KBM-7 (cell line): ENCODE measurements around the gene MYO16.
"Not testable (repeated sequence)": the region's sequence is repeated elsewhere in the genome, so short reads cannot be mapped to it uniquely, and the experiment has no call there.

ENCODE experiments used
- DNase-seq: peaks from one replicate; pipeline ENCODE4 v3.0.0-alpha.2; 2015
- in situ Hi-C: fragments of 300-500 bp; cut with MboI; formaldehyde crosslinking; loops from 2 replicates; pipeline ENCODE4 v1.14.3; 2020; ENCODE audit warnings: low sequenced_read_pairs, low pct_unique_long_range_greater_than_20kb, mixed read lengths

MYO16 gene

DNA sequence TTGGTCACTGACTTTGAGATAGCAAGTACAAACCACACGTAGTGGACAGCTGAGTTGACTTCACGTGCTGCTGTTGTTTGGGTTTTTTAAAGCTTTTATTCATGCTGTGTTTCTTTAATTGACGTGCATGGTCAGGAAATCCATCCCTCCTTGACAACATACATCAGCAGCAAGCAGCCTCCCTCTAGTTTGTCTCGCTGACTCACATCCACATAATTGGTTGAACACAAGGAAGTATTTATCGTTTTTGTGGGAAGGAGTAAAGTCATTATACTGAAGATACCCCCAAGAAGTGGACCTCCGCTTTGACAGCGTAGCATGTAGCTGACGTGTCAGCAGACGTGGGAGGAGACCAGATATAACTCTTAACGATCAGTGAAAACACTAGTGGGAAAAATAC is 355.8 kb downstream of the MYO16 start:
- DNase-seq, result no peak
- in situ Hi-C loops, result no loop called here

DNA sequence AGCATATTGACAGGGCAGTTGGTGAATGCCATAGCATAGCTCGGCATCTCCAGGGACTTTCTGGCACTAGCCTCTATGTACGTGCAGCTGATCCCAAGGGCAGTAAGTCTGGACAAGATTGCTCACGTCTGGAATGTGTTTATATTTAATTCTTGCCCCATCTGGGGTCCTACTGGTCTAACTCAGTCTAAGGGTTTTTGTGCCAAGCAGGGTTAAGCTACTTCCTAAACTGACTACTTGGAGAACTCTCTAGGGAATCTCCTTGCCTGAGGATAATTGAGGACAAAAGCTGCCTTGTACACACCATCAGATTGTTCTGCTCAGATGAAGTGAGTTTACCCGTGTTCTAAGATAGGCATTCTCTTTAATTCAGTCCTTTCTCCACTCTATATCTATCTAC is 358.1 kb downstream of the MYO16 start:
- in situ Hi-C loops, result no loop called here
- no peak for DNase-seq

DNA sequence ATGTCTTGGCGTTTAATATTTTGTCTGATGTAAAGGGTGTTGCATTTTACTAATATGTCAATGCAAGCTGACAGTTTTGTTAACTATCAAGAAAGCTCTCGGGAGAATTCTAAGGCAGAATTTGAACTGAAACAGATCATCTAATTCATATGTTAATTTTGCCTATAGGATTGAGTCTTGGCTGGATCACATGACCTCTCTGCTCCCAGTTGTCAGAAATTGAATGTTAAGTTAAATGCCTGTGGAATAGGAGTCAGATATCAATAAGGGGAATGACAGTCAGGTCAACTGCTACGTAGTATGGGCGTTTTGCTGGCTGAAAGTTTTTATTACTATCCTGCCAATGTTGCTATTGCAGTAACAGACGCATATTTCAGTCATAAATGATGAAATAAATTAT is 358.5 kb downstream of the MYO16 start:
- in situ Hi-C loops, result no loop called here
- DNase-seq, result no peak

DNA sequence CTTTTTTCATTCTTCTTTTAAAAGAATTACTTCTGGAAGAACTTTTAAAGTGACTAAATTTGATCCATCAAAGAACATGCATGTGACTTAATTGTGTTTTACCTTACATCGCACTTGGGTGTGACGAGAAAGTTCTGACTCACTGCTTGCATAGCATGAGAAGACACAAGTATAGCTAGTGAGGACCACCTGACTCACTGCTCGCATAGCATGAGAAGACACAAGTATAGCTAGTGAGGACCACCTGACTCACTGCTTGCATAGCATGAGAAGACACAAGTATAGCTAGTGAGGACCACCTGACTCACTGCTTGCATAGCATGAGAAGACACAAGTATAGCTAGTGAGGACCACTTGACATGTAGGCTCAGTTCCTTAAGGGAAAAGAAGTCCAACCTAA is 362.0 kb downstream of the MYO16 start:
- in situ Hi-C loops, DNase-seq: not testable (repeated sequence)

DNA sequence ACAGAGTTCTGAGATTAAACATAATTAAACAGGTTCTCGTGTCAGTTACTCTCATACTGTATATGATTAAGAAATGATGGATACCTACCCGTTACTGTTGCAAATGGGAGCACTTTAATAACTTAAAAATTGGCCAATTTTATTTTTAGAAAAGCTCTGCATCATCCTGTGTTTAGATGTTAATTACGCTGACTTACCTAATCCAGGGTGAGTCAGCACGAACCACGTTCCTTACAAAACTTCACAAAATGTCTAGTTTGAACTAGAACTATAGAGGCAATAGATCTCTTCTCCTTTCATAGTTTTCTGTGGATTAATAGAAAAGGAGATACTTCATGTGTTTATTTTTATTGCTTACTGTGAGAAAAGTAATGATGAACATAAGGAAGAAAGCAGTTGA is 363.9 kb downstream of the MYO16 start:
- DNase-seq, result no peak
- in situ Hi-C loops, result no loop called here

DNA sequence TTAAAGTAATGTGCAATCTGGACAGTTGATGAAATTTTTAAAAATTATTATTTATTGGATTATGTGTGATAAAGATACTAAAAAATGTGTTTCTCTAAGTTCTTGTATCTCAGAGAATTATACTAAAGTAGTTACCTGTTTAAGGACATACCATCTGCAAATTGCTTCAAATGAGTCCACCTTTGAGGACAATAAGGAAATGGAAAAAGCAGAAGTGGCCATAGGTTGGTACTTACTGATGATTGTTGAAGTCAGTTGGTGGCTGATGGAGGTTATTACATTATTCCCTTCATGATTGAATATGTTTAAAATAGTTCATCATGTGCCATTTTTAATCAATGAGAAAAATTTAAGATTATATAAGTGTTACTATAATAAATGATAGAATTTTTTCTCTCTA is 367.0 kb downstream of the MYO16 start:
- no peak for DNase-seq
- in situ Hi-C loops, result no loop called here

DNA sequence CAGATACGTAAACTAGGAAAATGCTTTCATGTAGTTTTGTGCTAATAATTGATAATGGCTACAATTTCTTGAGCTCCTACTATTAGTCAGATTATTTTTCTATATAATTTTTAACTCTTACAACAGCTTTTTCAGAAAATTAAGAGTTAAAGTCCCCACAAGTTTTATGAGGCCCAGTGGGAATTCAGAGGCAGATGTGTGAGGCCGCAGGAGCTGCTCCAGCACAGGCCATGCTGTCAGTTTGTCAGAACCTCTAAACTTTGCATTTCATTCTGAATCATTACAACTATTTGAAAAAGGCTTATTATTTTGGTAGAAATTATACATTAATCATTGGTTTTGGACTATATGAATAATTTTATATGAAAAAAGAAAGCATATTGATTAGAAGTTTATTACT is 370.8 kb downstream of the MYO16 start:
- in situ Hi-C loops, result no loop called here
- DNase-seq, result no peak

DNA sequence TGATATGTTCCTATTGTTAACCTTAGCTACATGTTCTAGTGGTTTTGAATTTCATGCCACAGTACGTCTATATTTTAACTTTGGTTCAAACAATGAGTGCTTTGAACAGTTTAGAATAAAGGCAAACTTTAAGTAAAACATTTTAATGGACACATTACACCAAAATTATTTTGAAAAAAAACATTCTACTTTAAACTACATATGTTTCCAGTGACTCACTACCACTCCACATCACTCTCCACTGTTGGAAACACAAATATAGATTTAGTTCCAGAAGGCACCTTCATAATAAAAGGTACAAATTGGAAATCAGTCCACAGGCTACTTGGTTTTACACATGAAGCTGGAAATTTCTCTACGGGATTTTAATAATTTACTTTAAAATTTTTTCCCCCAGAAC is 373.5 kb downstream of the MYO16 start:
- in situ Hi-C loops, result no loop called here
- no peak for DNase-seq

DNA sequence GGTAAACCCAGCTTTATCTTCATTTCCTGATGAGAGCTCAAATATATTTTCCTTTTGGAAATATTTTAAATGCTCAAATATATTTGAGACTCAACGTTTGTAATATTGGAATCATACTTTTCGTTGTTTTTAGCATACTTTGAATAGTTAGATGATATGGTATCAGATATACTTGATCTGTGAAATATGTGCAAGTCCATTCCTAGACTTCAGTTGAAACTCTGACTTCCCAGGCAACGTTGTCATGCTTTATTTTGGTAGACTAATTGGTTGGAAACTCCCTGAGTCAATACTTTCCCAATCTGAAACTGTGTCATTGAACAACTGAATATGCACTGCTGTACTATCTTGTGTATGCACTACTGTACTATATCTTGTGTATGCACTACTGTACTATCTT is 378.5 kb downstream of the MYO16 start:
- in situ Hi-C loops, result no loop called here

DNA sequence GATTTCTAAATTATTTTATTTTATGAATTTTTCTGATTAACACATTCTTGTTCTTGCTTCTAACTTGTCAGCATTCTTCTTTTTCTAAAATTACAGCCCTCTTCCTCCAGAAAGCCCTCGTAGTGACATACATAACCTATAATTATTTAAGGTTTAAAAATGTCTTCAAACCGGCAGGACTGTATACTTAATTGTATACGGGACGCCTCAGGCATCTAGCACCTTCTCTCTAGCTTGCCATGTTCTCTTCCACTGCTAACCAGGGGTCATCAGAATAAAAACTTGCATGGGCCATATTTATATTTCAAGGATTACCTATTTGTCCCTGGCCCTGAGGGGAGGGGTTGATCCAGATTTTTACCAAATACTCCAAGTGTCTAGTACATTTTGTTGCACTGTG is 380.3 kb downstream of the MYO16 start:
- in situ Hi-C loops, result no loop called here
- no peak for DNase-seq

More for the DNA sequence above, 378.5 kb downstream of the MYO16 start:
- DNase-seq, result no peak

DNA sequence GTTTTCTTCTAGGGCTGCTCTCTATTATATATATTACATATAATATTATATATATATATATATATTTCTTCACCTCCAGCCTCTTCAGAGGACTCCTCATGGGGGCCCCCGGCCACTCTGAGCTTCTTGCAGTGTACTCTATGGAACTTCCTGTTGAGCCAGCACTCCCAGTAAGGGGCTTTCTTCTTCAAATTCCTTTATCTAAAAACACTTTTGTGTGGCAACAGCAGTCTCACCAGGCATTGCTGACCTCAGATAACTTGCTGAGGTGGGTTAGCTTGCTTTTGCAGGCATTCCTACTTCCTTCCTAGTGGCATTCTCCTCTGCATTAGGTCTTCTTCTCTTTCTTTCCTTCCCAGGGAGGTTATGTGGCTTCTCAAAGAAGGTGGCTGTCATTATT is 381.5 kb downstream of the MYO16 start:
- in situ Hi-C loops, result no loop called here
- DNase-seq, result peak; percentile 19

DNA sequence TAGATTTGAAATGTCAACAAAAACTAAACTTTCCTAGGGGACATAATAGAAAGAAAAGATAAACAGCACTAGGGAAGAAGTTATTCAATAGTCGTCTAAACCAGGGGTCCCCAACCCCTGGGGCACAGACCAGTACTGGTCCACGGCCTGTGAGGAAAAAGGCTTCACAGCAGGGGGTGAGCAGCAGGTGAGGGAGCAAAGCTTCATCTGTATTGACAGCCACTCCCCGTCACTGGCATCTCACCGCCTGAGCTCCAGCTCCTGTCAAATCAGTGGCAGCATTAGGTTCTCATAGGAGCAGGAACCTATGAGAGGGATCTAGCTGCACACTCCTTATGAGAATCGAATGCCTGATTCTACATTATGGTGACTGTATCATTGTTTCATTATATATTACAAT is 382.7 kb downstream of the MYO16 start:
- in situ Hi-C loops, result no loop called here
- DNase-seq, result no peak

DNA sequence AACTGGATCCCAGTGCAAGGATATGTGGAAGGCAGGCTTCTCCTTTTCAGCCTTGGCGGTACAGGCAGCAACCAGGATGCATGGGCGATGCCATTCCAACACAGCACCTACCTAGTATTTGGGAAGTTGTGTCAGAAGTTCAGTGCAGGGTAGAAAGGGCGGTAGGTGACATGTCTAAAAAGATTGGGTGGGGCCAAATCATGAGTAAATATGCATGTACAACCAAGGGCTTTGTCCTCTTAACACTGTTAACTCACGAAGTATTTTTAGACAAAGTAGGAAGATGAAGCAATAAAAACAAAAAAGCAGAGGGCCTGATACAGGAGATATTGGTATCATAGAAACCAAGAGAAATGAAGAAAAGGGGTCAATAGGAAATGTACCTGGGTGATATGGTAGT is 392.1 kb downstream of the MYO16 start:
- DNase-seq, result no peak
- in situ Hi-C loops, result no loop called here

DNA sequence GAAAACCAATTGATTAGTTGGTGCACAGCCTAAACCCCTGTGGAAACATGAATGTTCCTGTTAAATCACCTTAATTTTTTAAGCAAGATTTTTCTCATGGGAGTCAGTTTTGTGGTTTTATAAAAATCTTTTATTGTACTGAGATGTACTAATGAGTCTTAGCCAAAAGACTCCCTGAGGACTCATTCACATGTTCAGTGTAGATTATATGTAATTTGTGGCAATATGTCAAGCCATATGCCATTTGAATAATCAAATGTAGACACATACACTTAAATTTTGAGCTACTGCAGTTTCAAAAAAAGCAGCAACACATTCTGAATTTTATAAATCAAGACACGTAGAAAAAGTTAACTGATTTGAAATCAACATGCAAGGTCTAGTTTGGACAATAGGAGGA is 395.2 kb downstream of the MYO16 start:
- no peak for DNase-seq
- in situ Hi-C loops, result no loop called here

DNA sequence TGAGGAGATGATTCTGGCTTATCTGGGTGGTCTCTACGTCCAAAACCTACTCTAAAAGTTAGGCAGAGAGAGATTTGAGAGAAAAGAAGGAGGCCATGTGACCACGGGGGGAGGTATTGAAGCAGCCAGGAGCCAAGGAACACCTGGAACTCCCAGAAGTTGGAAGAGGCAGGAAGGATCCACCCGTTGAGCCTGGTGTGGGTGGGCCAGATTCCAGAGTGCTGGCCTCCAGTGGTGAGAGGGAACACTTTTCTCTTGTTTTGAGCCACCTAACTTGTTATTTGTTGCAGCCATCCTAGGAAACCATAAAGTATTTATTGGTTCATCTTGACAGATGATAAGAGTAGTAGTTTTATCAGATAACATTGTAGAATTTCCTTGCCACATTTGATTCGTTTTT is 396.9 kb downstream of the MYO16 start:
- DNase-seq, result no peak
- in situ Hi-C loops, result no loop called here

DNA sequence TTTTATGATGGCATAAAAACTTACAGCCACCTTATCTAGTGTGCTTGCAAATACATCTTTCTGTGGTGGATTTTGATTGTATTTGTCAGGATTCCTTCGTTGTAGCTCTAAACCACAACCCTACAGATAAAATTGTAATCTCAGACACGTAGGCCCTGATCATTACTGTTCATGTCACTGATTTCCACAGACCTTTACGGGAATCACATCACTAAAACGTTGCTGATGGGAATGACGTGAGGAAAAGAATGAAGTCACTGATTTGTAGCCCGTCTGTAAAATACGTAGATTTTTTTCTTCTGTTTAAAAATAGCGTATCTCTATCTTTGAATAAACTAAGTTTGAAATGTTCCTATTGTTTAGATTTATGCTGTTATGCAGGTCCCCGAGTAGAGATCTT is 399.2 kb downstream of the MYO16 start:
- in situ Hi-C loops, result no loop called here
- no peak for DNase-seq

DNA sequence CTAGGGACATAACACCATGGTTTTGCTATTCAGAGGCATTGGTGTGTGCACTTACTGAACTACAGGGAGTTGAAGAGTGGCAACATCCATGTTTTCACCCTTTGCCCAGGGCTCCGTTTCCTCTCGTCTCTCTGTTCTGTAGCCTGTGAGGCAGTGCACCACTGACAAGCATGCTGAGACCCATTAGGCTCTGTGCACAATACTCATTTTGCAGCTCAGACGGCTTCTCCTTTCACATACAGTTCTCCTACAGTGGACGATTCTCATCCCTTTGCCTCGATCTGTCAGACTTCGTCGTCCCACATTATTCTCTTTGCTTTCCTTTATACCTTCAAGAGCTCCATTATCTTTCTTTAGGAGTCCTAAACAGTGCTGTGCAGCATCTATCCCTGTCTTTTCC is 403.7 kb downstream of the MYO16 start:
- in situ Hi-C loops, result no loop called here

DNA sequence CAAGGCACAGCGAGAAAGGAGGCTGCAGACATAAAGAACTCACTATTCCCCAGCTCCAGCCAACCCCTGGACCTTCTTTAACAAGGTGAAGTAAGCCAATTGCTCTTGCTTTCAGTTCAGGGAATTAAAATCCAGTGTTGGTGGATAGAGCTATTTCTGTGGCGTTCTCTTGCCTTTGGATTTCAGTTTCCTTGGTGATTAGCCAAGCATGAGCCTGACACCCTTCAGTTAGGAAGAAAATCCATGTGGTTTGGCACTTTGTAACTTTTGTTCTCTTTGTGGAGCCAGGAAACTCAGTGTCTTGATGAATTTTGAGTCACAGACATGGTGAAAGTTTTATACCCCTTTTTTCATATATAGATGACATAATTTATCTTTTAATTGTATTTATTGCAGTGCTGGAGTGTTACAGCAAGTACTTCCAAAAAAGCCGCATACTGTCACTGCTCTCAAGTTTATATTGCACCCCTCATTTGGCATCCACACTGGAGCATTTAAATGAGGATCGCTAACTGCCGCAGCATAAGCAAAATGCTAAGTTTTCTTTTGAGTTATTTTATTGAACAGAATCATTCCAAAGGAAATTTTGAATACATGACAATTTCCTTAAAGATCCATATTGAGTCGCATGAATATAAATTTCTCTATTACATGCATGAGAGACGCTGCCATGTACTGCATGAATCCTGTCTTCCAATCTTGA is 406.8 kb downstream of the MYO16 start:
- in situ Hi-C loops, result no loop called here
- DNase-seq, result no peak

More for the DNA sequence above, 403.7 kb downstream of the MYO16 start:
- no peak for DNase-seq

DNA sequence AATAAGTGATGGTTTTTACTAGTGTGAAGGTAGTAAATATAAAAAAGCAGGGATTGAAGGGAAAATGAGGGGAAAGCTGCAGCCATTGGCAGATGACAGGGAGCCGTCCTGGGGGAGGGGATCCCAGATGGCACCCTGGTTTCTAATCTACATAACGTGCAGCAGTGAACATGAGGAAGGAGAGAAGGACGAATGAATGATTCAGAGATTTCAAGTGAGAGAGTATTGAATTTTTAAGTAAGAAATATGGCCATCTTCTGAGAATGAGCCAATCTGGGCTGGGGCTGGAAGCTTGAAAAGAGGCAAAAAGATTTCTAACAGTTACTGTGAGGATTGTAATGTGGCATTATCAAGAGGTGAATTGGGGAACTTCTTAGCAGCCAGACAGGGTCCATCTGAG is 414.2 kb downstream of the MYO16 start:
- in situ Hi-C loops, result no loop called here
- no peak for DNase-seq

DNA sequence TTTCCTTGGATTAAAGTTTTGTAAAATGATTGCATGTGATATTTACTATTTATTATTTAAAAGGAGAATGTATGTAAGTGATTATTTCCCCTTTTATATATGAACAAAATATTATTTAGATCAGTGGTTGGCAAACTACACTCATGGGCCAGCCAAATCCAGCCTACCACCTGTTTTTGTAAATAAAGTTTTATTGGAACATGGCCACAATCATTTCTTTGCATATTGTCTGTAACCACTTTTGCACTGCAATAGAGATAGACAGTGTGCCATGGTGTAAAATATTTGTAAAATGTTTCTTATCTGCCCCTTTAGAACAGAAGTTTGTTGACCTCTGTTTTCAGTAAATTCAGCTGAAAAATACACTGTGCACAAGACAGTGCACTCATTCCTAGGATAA is 426.4 kb downstream of the MYO16 start:
- no peak for DNase-seq
- in situ Hi-C loops, result no loop called here

DNA sequence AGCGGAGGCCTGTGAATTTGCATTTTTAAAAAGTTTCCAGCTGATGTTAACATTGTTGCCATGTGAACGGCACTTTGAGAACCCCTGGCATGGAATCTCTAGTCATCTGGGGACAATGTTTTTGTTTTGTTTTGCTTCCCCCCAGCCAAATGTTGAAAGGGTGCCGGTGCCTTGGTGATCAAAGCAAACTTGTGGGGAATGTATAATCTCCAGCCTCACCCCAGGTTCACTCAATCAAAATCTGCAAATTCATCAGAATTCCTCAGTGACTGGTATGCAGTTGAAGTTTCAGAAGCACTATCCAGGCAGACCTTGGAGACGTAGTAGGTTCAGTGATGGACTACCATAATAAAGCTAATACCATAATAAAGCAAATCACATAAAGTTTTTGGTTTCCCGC is 428.7 kb downstream of the MYO16 start:
- DNase-seq, result no peak
- in situ Hi-C loops, result no loop called here

DNA sequence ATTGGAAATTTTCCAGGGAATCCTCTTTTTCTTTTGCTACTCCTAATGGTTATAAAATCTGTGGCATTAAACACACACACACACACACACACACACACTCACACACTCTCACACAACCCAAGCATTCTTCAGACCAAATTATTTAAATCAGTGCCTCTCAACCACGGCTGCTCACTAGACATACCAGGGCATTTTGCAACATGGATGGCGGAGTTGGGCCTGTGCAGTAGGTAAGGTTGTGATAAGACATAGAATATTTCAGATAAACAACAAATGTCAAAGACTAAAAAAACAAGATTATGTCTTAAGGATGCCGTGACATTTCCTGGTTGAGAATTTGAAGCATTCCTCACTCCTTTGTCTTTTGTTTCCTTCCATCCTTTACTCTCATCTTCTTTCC is 443.1 kb downstream of the MYO16 start:
- in situ Hi-C loops, result no loop called here
- DNase-seq, result no peak
